ENCODE results near the gene TRIM65. TPM values are rescaled to one million over a fixed set of nuclear protein-coding genes. Genes with fewer than 3 reads are reported as not detected.
A peak's percentile ranks its signal among the peaks of the same experiment; 100 is the strongest.

The TRIM65 gene
- total and polyA plus RNA-seq, 2 of the 13 experiments (the other 11 are each of a cell fraction or from before 2014, with no cell fraction given): 10.3 to 22.4 TPM

GRCh38 chr17:75869282-75870141 is 27.2 kb downstream of the TRIM65 start (continued):
- TF ChIP-seq AHDC1 (CRISPR knock-in tag; IDR thresholded peaks at IDR 0.05; ENCODE audit: borderline replicate concordance): peak; percentile 57; the same call in 1 of the 2 replicates
- TF ChIP-seq GTF3A (CRISPR knock-in tag; conservative IDR thresholded peaks at IDR 0.05): 0 out of 2 replicates have a peak, but pooled peaks have one; percentile 62
- TF ChIP-seq SMAD9 (CRISPR knock-in tag; IDR thresholded peaks at IDR 0.05): no peak
- no peak for TF ChIP-seq TIGD3 (CRISPR knock-in tag; IDR thresholded peaks at IDR 0.05; ENCODE audit: borderline replicate concordance)
- peak; percentile 42; the same call in 1 of the 2 replicates for TF ChIP-seq NR2F6 (IDR thresholded peaks at IDR 0.05)
- peak; percentile 68 for TF ChIP-seq NR2F6 (CRISPR knock-in tag; IDR thresholded peaks at IDR 0.05)
- TF ChIP-seq FIP1L1 (IDR thresholded peaks at IDR 0.05; ENCODE audit: borderline replicate concordance, insufficient read depth, low read depth, low read length): no peak
- peak; percentile 89 for TF ChIP-seq POLR2G (IDR thresholded peaks at IDR 0.05; ENCODE audit: low read depth, low read length)
- TF ChIP-seq NR1H2 (CRISPR knock-in tag; IDR thresholded peaks at IDR 0.05; ENCODE audit: borderline replicate concordance, low read depth): no peak
- peak; percentile 86; the same call in 1 of the 2 replicates for TF ChIP-seq ZNF773 (CRISPR knock-in tag; IDR thresholded peaks at IDR 0.05; ENCODE audit: borderline replicate concordance)
- peak; percentile 68; the same call in 1 of the 2 replicates for TF ChIP-seq NFIC (IDR thresholded peaks at IDR 0.05; ENCODE audit: low read length)
- no peak for TF ChIP-seq CREB3 (CRISPR knock-in tag; IDR thresholded peaks at IDR 0.05)
- TF ChIP-seq ZNF691 (CRISPR knock-in tag; IDR thresholded peaks at IDR 0.05; ENCODE audit: borderline replicate concordance, low read depth): peak; percentile 85; the same call in 1 of the 2 replicates
- no peak for TF ChIP-seq ZNF562 (CRISPR knock-in tag; IDR thresholded peaks at IDR 0.05; ENCODE audit: borderline replicate concordance)
- 0 out of 2 replicates have a peak, but pooled peaks have one; percentile 26 for TF ChIP-seq BHLHE40 (IDR thresholded peaks at IDR 0.05; ENCODE audit: low read length)
- TF ChIP-seq SMYD3 (CRISPR knock-in tag; IDR thresholded peaks at IDR 0.05): no peak
- TF ChIP-seq KAT7 (CRISPR knock-in tag; IDR thresholded peaks at IDR 0.05; ENCODE audit: borderline replicate concordance): peak; percentile 16; the same call in 1 of the 2 replicates
- TF ChIP-seq MEF2D (CRISPR knock-in tag; IDR thresholded peaks at IDR 0.05): 0 out of 2 replicates have a peak, but pooled peaks have one; percentile 45
- no peak for TF ChIP-seq ZNF557 (CRISPR knock-in tag; IDR thresholded peaks at IDR 0.05)

Measured in HepG2 (cell line).